HG02571 (cell line): ENCODE data around the gene TSPOAP1.

Experiments
- ATAC-seq: cut with Tn5 transposase; IDR thresholded peaks from one replicate; pipeline ENCODE4 v1.9.1; 2021; ENCODE audit warnings: mild to moderate bottlenecking, moderate library complexity; ENCODE audit not compliant: unreplicated experiment

TSPOAP1 gene

DNA sequence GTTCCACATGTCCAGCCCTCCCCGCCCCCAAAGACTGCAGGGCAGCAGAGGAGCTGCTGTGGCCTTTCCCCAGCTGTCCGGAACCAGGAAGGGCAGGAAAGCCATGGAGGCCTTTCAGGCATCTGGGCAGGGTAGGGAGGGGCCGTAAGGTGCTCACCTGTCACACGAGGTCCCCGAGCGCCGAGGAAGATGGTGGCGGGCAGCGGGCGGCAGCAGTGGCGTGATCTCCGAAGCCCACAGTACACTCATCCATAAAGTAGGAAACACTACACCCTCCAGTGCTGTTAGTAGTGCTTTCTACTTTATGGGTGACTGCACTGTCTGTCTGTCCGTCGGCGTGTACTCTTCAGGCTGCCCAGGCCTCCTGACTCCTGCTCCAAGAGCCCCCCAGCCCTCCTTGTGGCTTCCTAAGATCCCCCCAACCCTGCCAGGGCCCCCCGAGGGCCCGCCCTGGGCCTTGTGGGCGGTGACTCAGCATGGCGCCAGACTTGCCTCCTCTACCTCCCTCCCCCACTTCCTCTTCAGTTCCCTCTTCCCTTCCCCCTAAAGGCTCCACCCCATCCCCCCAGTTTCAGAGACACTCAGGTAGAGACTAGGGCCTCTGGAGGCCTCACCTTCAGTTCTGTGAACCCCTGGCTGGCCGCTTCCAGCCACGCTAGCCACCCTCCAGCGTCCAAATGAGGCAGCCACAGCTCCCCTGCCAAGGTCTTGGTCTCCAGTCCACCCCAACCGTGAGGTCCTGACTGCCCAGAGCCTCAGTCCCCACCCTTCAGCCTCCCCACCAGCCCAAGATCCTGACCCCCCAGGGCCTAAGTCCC is 2.6 kb upstream of the TSPOAP1 start:
- no peak for ATAC-seq

DNA sequence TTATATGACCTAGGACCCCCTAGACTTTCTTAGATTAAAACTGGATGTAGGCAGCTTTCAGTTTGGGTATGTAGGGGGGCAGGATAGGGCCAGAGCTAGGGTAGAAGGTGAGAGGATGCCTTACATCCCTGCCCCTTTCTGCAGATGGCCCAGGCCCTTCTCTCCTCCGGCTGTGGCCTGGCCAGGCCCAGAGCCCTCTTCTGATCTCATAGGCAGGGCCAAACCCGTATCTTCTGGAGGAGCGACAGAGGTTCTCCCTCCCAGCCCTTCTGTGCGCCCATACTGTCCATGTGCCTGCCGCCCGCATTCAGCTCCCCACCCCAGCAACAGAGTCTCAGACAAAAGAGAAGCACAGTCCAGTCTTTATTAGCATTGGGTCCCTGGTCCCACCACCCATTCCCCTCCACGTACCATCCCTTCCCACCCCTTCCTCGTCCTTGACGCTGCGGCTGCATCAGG is 2.0 kb upstream of the TSPOAP1 start:
- no peak for ATAC-seq

DNA sequence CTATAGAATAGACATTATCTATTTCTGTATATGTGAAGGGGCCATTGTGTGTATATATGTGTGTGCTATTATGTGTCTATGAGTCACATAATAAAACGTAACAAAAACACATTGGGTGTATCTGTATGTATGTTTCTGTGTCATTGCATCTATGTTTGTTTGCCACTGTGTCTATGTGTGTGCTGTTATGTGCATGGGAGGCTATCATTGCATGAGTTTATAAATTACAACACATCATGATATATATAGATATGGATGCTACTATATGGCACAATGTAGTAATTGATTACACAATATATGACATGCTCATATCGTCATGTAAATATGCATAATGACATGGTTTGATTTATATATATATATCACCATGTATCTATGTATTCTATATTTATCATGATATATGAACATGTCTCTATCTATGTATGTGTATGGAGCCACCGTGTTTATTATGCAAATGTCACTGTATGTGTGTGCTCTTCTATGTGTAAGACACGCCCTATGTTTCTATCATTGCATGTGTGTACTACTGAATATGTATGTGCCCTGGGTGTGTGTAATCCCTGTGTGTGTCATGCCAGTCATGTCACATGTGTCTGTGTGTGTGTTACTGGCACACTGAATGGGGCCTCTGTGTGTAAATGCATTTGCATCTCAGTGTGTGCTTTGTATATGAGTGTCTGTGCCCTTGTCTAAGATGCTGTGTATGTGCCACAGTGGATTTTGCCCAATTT is 1.4 kb upstream of the TSPOAP1 start:
- peak; percentile 12 for ATAC-seq

DNA sequence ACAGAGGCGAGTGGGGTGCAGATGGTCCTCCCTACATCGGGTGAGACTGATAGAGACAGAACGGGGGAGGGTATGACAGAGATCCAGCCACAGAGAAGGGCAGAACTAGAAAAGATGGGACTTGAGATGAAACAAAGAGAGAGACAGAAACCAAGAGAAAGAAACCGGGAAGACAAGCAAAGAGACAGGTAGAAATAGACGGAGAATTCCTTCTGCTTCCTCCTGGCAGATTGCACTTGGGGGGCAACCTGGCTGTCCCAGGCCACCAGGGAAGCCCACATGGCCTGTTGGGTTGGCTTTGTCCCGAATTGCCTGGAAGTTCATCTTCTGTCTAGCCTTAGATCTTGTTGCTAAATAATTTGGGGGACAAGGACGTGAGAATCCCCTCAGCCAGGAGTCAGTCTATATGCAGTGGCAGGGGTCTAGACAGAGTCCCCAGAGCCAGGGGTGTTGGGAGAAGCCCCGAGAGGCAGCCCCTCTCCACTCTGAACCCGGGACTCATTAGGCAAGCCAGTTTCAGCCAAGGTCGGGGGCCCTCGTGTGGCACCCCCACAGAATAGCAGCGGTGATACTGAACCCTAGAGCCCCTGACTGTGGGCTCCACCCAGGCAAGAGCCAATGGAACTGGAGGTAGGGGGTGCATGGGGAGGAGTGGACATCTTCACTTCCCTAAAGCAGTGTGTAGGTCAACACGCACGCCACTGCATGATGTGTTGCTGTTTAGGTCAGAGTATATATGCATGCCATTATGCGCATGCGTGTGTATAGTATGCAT is 627 bp upstream of the TSPOAP1 start:
- ATAC-seq: peak; percentile 32

DNA sequence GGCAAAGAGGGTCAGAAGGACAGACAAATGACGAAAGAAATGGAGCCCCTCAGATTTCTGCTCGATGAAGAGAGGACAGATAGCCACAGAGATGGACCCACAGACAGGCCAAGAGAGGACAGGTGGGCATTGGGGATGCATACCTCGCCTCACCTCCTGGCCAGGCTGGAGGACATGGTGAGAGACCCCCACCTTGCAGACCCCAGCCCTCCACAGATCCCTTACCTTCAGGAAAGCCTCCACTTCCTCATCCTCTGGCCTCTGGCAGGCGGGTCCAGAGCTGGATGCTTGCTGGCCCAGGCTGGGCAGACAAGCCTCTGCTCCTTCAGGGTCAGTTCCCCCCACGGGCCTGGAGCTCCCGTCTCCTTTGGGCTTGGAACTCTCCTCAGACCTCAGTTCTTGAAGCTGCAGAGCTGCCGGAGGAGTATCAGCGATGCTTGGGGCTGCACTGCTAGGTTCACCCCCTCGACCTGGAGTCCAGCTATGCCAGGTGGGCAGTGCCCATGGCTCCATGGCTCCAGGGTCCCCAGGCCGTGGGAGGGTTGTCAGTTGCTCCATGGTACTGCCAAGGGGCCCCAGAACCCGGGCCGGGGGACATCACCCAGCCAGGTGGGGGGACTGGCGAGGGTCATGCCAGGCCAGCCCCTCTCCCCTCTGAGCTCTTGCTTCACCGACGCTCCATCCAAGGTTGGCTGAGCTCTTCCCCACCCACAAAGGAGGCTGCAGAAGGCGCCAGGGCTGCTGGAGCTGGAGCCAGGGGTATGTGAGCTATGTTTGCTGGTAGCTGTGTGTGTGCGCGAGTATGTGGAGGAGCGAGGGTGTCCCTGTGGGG is 1.0 kb downstream of the TSPOAP1 start:
- ATAC-seq: no peak

DNA sequence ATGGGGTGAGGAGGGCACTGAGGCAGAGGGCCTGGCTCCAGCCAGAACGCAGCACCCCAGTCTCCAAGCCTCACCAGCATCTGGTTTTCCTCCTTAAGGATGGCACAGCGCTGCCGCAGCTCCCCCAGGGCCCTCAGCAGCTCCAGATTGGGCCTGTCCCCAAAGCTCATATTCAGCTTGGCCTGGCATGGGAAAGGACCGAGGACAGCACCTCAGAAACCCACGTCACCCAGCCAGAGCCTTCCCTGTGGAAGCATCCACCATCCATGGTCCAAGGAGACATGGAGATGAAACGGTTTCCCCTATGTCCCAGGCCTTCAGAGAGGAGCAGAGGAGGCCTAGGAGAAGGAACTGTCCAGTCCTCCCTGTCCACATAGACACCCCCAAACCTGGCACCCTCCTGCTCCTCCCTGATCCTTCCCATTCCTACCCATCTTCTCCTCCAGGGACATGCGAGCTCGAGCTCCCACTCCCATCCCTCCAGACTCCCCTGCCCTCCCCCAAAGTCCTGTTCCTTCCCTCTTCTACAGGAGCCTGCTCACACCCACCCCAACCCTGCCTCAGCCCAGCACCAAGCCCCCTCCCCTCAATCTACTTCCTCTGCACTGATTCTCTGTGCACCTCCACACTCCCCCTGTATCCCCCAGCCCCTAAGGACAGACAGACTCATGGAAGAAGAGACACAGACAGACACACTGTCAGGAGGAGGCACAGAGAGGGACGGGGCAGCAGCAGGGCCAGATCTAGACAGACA is 1.8 kb downstream of the TSPOAP1 start:
- ATAC-seq: no peak

DNA sequence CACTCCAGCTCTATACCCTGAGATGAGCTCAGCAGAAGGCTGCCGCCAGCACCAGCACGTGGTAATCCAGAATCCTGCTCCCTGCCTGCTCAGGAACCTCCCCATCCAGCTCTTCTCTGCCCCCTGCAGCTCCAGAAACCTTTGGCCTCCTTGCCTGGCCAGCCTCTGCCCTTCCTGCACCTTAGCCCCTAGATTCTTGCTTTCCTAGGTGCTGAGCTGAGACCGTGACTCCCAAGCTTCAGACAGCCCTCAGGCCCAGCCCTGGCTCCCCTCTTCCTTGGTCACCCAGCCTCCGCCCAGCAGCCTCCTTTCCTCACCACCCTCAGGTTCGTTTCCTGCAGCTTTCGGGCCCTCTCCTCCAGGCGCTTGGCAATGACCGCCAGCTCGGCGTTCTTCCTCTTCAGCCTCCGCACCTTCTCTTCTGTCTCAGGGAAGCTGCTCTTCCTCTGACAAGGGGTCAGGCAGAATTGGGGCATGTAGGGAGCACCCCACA is 2.6 kb downstream of the TSPOAP1 start:
- ATAC-seq: no peak

DNA sequence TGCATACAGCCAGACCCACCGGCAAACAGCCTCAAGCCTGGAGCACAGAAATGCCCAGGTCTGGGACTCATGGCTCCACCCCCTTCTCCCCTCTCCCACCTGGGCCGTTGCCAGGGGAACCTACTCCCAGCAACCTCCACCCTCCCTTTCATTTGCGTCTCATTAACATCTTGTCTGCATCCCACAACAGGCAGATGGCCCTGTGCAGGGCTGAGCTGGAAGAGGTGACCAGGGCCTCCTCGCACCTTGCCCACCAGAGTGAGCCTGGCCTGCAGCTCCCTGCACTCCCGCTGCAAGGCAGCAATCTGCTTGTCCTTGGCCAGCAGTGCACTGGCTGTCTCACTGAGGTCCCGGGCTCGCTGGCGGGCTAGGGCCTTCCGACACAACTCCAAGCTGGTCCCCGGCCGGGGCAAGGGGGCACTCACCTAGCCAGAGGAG is 3.3 kb downstream of the TSPOAP1 start:
- ATAC-seq: no peak

DNA sequence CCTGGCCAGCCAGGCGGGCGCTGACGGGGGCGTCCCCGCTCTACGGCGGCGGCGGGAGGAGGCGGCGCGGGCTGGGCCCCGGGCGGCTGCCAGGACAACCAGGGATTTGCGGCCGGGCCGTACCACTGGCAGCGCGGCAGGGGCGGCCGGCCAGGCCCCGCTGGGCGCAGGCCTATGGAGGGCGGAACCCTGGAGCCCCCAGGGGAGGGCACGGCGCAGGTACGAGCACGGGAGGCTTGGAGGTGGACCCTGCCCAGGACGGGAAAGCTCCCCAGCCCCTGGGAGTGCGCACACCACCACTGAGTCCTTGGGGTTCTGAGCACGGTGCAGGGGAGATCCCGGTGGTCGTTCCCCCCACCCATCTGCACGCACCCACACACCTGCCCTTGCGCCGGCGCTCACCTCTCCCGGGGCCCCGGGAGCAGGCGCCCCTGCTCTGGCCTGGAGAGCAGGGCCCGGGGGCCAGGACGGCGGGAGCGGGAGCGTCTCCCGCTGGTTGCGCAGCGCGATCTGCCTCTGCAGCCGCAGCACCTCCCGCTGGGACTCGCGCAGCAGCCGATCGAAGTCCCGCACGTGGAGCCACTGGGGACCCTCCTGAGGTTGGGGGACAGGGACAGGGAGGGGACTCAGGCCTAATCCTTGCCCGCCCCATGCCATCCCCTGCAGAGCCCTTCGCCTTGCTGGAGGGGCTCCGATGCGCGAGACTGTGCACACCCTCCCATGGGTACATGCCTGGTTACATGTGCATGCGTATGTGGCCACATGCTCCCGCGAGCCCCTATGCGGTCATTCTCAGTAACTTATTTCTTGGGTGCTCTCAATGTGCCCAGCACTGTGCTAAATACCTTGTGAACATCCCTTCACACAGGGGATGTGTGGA is 3.9 kb downstream of the TSPOAP1 start:
- ATAC-seq: no peak

DNA sequence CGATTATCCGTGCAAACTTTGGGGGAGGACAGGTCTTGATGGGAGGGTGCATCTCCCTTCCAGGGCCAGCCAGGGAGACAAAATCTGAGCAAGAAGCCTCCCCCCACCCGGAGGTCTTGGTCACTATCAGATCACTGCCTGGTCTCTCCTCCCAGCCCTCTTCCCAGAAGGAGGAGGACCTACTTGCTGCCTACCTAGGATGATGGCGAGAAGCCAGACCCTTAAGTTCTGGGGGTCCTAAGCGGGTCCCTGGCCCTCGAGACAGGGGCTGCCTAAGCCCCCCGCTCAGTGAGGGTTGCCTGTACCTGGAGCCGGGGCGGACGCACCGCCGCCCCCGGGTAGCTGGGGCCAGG is 4.6 kb downstream of the TSPOAP1 start:
- no peak for ATAC-seq

DNA sequence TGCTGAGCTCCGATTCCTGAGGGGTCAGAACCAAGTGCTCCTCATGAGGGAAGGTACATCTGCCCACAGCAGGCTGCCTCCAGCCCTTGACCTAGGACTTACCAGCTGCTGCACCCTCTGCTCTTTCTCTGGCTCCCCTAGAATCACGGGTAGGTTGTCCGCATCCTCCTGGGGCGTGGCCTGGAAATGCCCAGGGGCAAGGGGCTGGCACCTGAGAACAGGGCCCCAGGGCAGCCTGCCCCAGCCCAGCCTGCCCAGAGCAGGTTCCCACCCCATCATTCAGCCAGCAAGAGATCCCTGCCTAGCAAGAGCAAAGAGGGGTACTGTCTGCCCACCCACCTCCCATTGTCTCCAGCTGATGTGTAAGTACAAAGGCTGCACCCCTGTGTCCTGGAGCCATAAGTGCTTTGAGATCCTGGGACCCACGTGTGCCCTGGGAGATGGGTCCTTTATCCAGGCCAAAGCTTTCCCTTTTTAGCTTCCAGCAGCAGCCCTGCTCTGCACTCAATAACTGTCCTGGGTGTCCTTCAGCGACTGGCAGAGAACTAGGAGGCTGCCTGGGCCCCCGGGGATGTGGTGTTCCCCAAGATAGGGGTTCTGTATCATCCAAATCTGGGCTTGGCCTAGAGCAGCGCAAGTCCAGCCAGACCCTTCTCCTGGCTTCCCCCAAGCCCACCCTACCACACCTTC is 5.1 kb downstream of the TSPOAP1 start:
- no peak for ATAC-seq

DNA sequence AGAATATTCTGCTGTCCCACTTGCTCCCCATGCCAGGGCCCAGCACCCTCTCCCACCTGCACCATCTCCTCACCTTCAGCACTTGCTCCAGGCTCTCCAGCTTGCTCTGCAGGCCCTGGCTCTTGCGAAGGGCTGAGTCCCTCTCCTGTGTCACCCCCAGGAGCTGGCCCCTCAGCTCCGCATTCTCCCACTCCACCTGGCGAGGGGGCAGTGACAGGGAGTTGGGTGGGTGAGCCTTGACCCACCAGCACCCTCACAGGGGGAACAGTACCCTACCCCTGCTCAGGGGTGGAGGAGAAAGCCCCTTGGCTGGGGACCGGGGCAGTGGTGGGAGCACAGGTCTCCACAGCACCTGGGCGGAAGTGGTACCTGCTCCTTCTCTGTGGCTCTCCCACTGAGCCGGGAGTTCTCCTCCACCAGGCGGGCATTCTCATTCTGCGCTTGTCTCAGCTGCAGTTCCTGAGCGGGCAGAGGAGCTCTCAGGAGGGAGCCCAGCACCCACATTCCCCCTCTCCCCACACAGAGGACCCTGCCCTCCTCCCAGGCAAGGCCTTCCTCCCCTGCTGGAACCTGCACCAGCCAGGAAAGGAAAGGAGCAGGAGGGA is 5.9 kb downstream of the TSPOAP1 start:
- no peak for ATAC-seq

DNA sequence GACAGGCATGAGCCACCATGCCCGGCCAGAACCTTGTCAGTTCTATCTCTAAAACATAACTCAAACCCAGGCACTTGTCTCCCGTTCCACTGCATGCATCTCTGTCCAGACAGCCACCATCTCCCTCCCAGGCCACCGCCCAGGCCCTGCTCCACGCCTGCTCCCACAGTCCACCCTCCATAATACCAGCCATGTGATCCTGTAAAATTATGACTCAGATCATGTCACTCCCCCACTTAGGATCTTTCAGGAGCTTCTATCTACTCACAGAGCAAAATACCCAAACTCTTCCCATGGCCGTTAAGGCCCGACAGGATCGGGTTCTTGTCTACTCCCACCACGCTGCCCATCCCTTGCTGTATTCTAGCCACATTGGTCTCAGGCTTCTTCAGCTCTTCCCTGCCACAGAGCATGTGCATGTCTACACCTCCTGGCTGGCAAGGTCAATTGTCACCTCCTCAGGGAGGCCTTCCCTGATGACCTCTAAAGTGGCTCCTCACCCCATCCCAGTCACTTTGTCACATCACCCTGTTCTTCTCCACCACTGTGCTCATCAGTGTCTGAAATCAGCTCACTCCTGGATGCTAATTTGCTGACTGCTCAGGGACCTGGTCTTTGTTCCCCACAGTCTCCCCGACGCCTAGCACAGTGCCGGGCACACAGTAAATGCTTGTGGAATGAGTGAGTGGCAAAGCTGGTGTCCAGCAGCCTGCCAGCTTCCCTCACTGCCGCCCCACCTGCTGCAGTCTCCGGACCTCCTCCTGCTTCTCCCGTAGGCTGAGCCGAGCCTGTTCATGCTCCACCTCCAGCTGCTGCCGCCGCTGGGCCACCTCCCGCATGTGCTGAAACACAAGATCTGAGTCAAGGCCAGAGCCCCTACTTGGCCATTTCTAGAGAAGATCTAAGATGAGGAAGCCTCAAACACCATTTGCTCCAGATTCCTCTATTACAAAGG is 6.7 kb downstream of the TSPOAP1 start:
- ATAC-seq: no peak

DNA sequence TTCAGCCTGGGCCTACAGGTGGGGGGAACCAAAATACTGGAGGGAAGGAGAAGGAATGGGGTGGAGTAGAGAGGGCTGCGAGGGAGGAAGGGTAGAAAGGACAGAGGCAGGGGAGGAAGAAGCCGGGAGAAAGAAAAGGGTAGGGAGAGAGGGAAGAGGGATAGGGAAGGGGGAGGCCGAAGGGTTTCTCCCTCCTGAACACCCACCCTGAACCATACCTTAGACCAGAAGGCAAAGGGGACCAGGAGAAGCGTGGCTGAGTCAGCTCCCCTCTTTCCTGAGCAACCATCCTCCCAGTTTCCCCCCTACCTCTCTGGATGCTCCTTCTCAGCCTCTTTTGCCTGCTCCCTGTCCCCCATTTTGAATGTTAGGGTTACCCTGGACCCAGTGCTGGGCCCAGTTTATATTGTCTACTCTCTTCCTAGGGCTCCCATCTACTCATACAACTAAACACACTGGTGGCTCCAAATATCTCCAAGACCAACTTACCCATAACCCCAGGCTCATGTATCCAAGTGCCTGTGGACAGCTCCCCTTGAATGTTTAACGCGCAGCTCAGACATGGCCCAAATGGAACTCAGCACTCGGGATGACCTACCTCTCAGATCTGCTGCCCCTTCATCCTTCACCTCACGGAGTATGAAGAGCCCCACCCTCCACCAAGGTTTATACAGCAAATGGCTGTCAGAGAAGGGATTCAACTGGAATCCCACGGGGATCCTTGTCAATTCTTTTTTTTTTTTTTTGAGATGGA is 7.8 kb downstream of the TSPOAP1 start:
- ATAC-seq: no peak

DNA sequence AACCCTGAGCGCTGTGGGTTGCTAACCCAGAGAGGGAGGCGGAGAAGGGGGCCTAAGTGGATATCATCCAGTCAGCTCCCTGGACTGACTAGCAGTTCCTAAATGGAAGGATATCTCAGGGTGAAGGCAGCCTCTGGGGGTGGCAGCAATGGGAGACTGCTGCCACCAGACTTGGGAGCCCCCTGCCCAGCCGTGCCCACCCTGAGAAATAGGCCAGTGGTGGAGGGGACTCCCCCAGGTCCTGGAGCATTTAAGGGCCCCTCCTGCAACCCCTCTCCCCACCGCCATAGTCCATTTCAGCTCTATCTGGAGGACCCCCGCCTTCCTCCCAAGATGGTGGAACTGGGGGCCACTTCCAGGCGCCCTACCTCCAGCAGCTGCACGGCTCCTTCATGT is 8.4 kb downstream of the TSPOAP1 start:
- ATAC-seq: no peak
